H9 (cell line): ENCODE data around the gene RBBP4. TPM values are rescaled to one million over a fixed set of nuclear protein-coding genes. Genes with fewer than 3 reads are reported as not detected.
"Not testable (repeated sequence)": the region's sequence is repeated elsewhere in the genome, so short reads cannot be mapped to it uniquely, and the experiment has no call there.

Experiments used
- DNase-seq: peaks from one replicate; pipeline ENCODE4 v3.0.0-alpha.2; 2017
- H2AFZ ChIP-seq: one replicate; pipeline ENCODE4 v1.6.1; 2013; ENCODE audit warnings: mild to moderate bottlenecking, low read length, control low read depth, moderate library complexity
- H2AK5ac ChIP-seq: 2 replicates; pipeline ENCODE4 v1.6.1; 2013; ENCODE audit warnings: low read length, control low read depth, mixed read lengths; ENCODE audit not compliant: insufficient read length
- H2BK120ac ChIP-seq: one replicate; pipeline ENCODE4 v1.6.1; 2013; ENCODE audit warnings: low read depth, mild to moderate bottlenecking, low read length, control low read depth, inconsistent platforms; ENCODE audit not compliant: poor library complexity, severe bottlenecking
- H2BK12ac ChIP-seq: 2 replicates; pipeline ENCODE4 v1.6.1; 2013; ENCODE audit warnings: low read length, control low read depth, mixed read lengths, low read depth; ENCODE audit not compliant: insufficient read length
- H2BK15ac ChIP-seq: 2 replicates; pipeline ENCODE4 v1.6.1; 2013; ENCODE audit warnings: low read depth, low read length, control low read depth
- H2BK20ac ChIP-seq: one replicate; pipeline ENCODE4 v1.6.1; 2013; ENCODE audit warnings: low read depth, mild to moderate bottlenecking, low read length, control low read depth, inconsistent platforms; ENCODE audit not compliant: poor library complexity, severe bottlenecking
- H2BK5ac ChIP-seq: 2 replicates; pipeline ENCODE4 v1.6.1; 2013; ENCODE audit warnings: low read length, control low read depth, mixed read lengths; ENCODE audit not compliant: insufficient read length
- H3K14ac ChIP-seq: 2 replicates; pipeline ENCODE4 v1.6.1; 2013; ENCODE audit warnings: low read length, control low read depth; ENCODE audit not compliant: insufficient read depth
- H3K18ac ChIP-seq: 2 replicates; pipeline ENCODE4 v1.6.1; 2013; ENCODE audit warnings: low read depth, mild to moderate bottlenecking, mixed read lengths, low read length, control low read depth; ENCODE audit not compliant: insufficient read length
- H3K23ac ChIP-seq: 2 replicates; pipeline ENCODE4 v1.6.1; 2013; ENCODE audit warnings: low read length, control low read depth, mixed read lengths, low read depth; ENCODE audit not compliant: insufficient read length
- H3K23me2 ChIP-seq: 2 replicates; pipeline ENCODE4 v1.6.1; 2013; ENCODE audit warnings: low read depth, mild to moderate bottlenecking, mixed read lengths, low read length, control low read depth; ENCODE audit not compliant: insufficient read length, poor library complexity, severe bottlenecking
- H3K27ac ChIP-seq: 2 replicates; pipeline ENCODE4 v1.5.1; 2013; ENCODE audit warnings: low read length, control low read depth, mixed read lengths, low read depth; ENCODE audit not compliant: insufficient read length
- H3K27me3 ChIP-seq: 2 replicates; pipeline ENCODE4 v1.6.1; 2013; ENCODE audit warnings: low read length, control low read depth, inconsistent platforms; ENCODE audit not compliant: insufficient read depth
- H3K4ac ChIP-seq: 2 replicates; pipeline ENCODE4 v1.6.1; 2013; ENCODE audit warnings: low read depth, mild to moderate bottlenecking, control low read depth, inconsistent platforms, low read length, moderate library complexity
- H3K4me1 ChIP-seq: 2 replicates; pipeline ENCODE4 v1.6.1; 2013; ENCODE audit warnings: low read length, control low read depth, inconsistent platforms; ENCODE audit not compliant: insufficient read depth
- H3K4me2 ChIP-seq: 2 replicates; pipeline ENCODE4 v1.6.1; 2013; ENCODE audit warnings: low read length, control low read depth, mixed read lengths; ENCODE audit not compliant: insufficient read length, insufficient read depth
- H3K56ac ChIP-seq: 2 replicates; pipeline ENCODE4 v1.6.1; 2013; ENCODE audit warnings: low read depth, mild to moderate bottlenecking, mixed read lengths, low read length, control low read depth; ENCODE audit not compliant: insufficient read length
- H3K79me1 ChIP-seq: 2 replicates; pipeline ENCODE4 v1.6.1; 2013; ENCODE audit warnings: low read depth, mild to moderate bottlenecking, moderate library complexity, low read length, control low read depth, inconsistent platforms; ENCODE audit not compliant: insufficient read depth, poor library complexity, severe bottlenecking
- H3K79me2 ChIP-seq: 2 replicates; pipeline ENCODE4 v1.6.1; 2013; ENCODE audit warnings: low read length, control low read depth, inconsistent platforms; ENCODE audit not compliant: insufficient read depth
- H3K9ac ChIP-seq: 2 replicates; pipeline ENCODE4 v1.6.1; 2013; ENCODE audit warnings: low read length, control low read depth, mixed read lengths; ENCODE audit not compliant: insufficient read length; ENCODE audit errors: extremely low read depth
- H3K9me3 ChIP-seq: one replicate; pipeline ENCODE4 v1.6.1; 2013; ENCODE audit warnings: low read depth, low read length, inconsistent platforms; ENCODE audit not compliant: control insufficient read depth
- H3T11ph ChIP-seq: one replicate; pipeline ENCODE4 v1.6.1; 2013; ENCODE audit warnings: mild to moderate bottlenecking, low read length, control low read depth, inconsistent platforms
- H4K20me1 ChIP-seq: one replicate; pipeline ENCODE4 v1.6.1; 2013; ENCODE audit not compliant: control insufficient read depth, insufficient read length, insufficient read depth
- H4K5ac ChIP-seq: 2 replicates; pipeline ENCODE4 v1.6.1; 2013; ENCODE audit warnings: low read depth, mild to moderate bottlenecking, mixed read lengths, low read length, control low read depth; ENCODE audit not compliant: insufficient read length
- H4K8ac ChIP-seq: replicated peaks from 2 replicates; pipeline ENCODE4 v1.6.1; 2013; ENCODE audit warnings: low read length, control low read depth, mixed read lengths, low read depth; ENCODE audit not compliant: insufficient read length
- H4K91ac ChIP-seq: 2 replicates; pipeline ENCODE4 v1.6.1; 2013; ENCODE audit warnings: low read depth, mild to moderate bottlenecking, moderate library complexity, mixed read lengths, low read length, control low read depth; ENCODE audit not compliant: insufficient read length
- H3K27ac Mint-ChIP-seq, 3 experiments: 2 replicates in 2 of 3; 3 replicates in 1 of 3; pipeline ENCODE4 v1.8.0; 2020 to 2021; ENCODE audit warnings: mixed read lengths in 3 of 3, mild to moderate bottlenecking in 1 of 3, moderate library complexity in 1 of 3
- H3K27me3 Mint-ChIP-seq: 2 replicates; pipeline ENCODE4 v1.8.0; 2021; ENCODE audit warnings: low read depth, mild to moderate bottlenecking, moderate library complexity, mixed read lengths
- H3K36me3 Mint-ChIP-seq, 3 experiments: 2 replicates in 2 of 3; 3 replicates in 1 of 3; pipeline ENCODE4 v1.8.0; 2020 to 2021; ENCODE audit warnings: low read depth in 3 of 3, mixed read lengths in 3 of 3; ENCODE audit not compliant: insufficient read depth in 1 of 3
- H3K4me1 Mint-ChIP-seq, 2 experiments: 2 replicates each; pipeline ENCODE4 v1.8.0; 2020; ENCODE audit warnings: mixed read lengths in 2 of 2
- H3K4me3 Mint-ChIP-seq, 2 experiments: 2 replicates in 1 of 2; 3 replicates in 1 of 2; pipeline ENCODE4 v1.8.0; 2020 to 2021; ENCODE audit warnings: mild to moderate bottlenecking in 2 of 2, mixed read lengths in 2 of 2, moderate library complexity in 1 of 2
- H3K9me3 Mint-ChIP-seq, 2 experiments: 2 replicates in 1 of 2; 3 replicates in 1 of 2; pipeline ENCODE4 v1.8.0; 2020; ENCODE audit warnings: mild to moderate bottlenecking in 2 of 2, mixed read lengths in 2 of 2, moderate library complexity in 1 of 2
- CTCF ChIP-seq: fragments of 200-600 bp; sonication (generic); conservative IDR thresholded peaks from 3 replicates; pipeline ENCODE4 v1.8.0; 2021; ENCODE audit warnings: antibody characterized with exemption, mild to moderate bottlenecking
- WGBS: extraction: QIAGEN DNeasy Blood & Tissue Kit; methylation state at CpG from one replicate; pipeline ENCODE4 v1.1.7; 2013; ENCODE audit warnings: missing lambda C conversion rate, low lambda C conversion rate, mixed read lengths; ENCODE audit not compliant: insufficient read length; ENCODE audit errors: extremely low coverage; 5-methylcytosine and 5-hydroxymethylcytosine counted together
- total RNA-seq: library from RNA; stranded (reverse); gene quantifications from 2 replicates; pipeline ENCODE4 v1.2.1, GENCODE V29; 2021

The RBBP4 gene
- total RNA-seq, 1 experiment from 2014 or later: 416 TPM

- Histone ChIP-seq H3K27me3 (no peaks in the 10 kb centered on the region), H4K5ac (no peak overlapping the region), H2AK5ac (no peak overlapping the region), H3K4me1 (peaks cover 2% of the 10 kb centered on the region; the same call in 1 of the 2 replicates), H3T11ph (no peak overlapping the region), H2BK5ac (no peak overlapping the region), H3K4ac (no peak overlapping the region), H4K91ac (no peak overlapping the region), H2BK20ac (no peak overlapping the region), H3K79me2 (no peaks in the 10 kb centered on the region), H3K18ac (no peak overlapping the region), H3K23me2 (peaks cover 5% of the 10 kb centered on the region), H3K27ac (no peak overlapping the region), H3K9ac (no peak overlapping the region), H2AFZ (no peak overlapping the region), H3K23ac (no peak overlapping the region), H3K4me2 (no peak overlapping the region), H2BK15ac (no peak overlapping the region), H3K14ac (no peak overlapping the region), H4K20me1 (no peaks in the 10 kb centered on the region), H2BK120ac (no peak overlapping the region), H3K79me1 (no peaks in the 10 kb centered on the region), H3K9me3 (no peaks in the 10 kb centered on the region), H3K56ac (no peak overlapping the region), H2BK12ac (no peak overlapping the region), H4K8ac (no peak overlapping the region)
- no peak for TF ChIP-seq CTCF
- peaks cover 7 to 14% of the 10 kb centered on the region in 2 experiments for H3K4me1 Mint-ChIP-seq
- no peaks in the 10 kb centered on the region for H3K9me3 Mint-ChIP-seq
- no peak for DNase-seq
- H3K4me3 Mint-ChIP-seq: no peak overlapping the region
- peaks cover 23% of the 10 kb centered on the region for H3K27me3 Mint-ChIP-seq
- H3K36me3 Mint-ChIP-seq: no peaks in the 10 kb centered on the region; a peak in 1 of 7 replicates
- WGBS: no CpG with 5 or more reads among the region's 5 CpGs
- no peak overlapping the region; a peak in 1 of 7 replicates for H3K27ac Mint-ChIP-seq
Observed at GRCh38 chr1:32709476-32709875, 58.5 kb downstream of the RBBP4 start.

GRCh38 chr1:32711221-32711620, 60.2 kb downstream of the RBBP4 start:
- not testable (repeated sequence) for H3K36me3 Mint-ChIP-seq, H2BK120ac ChIP-seq, H4K8ac ChIP-seq, H2AK5ac ChIP-seq, H4K20me1 ChIP-seq, H3K27ac Mint-ChIP-seq, H3K79me2 ChIP-seq, H3K56ac ChIP-seq, H3K4me1 ChIP-seq, H3K9ac ChIP-seq, H3T11ph ChIP-seq, H4K5ac ChIP-seq, H2BK20ac ChIP-seq, H3K79me1 ChIP-seq, H3K4me3 Mint-ChIP-seq, H3K27ac ChIP-seq, H2BK5ac ChIP-seq, H2AFZ ChIP-seq, H2BK12ac ChIP-seq, H2BK15ac ChIP-seq, H3K23ac ChIP-seq, DNase-seq, H3K4ac ChIP-seq, H3K27me3 ChIP-seq, H3K14ac ChIP-seq, H3K23me2 ChIP-seq, H4K91ac ChIP-seq, H3K18ac ChIP-seq, H3K4me2 ChIP-seq, H3K9me3 Mint-ChIP-seq, H3K9me3 ChIP-seq
- peaks cover 11% of the 10 kb centered on the region for H3K27me3 Mint-ChIP-seq
- WGBS: no CpG with 5 or more reads among the region's 4 CpGs
- peaks cover 14 to 17% of the 10 kb centered on the region in 2 experiments for H3K4me1 Mint-ChIP-seq
